H1 (cell line): ENCODE measurements around the gene INPPL1. TPM values are rescaled to one million over a fixed set of nuclear protein-coding genes. Genes with fewer than 3 reads are reported as not detected.

Experiments
- CTCF ChIA-PET: fragments of 300-600 bp; sonication (Branson Sonifier 250); formaldehyde crosslinking; loops from one replicate; lab custom pipeline; 2021; ENCODE audit not compliant: partially characterized antibody; lab: Charles Lee
- POLR2A ChIA-PET: fragments of 300-600 bp; sonication (Branson Sonifier 250); formaldehyde crosslinking; loops from one replicate; lab custom pipeline; 2021; ENCODE audit warnings: inconsistent platforms; ENCODE audit not compliant: partially characterized antibody; lab: Charles Lee
- DNase-seq, 2 experiments: peaks; one replicate each; pipeline versions ENCODE4 v3.0.0 to v3.0.0-alpha.2; 2010 to 2022; ENCODE audit warnings: low spot score in 2 of 2, low read depth in 1 of 2, mixed read lengths in 1 of 2
- FAIRE-seq: peaks from 2 replicates; lab custom pipeline; 2011; peaks lifted over from hg19 to GRCh38; lab: Jason Lieb, UNC
- H2AFZ ChIP-seq: 2 replicates; pipeline ENCODE4 v1.8.1; 2012; ENCODE audit warnings: low read length, inconsistent platforms
- H2AK5ac ChIP-seq: 2 replicates; pipeline ENCODE4 v1.6.1; 2013; ENCODE audit warnings: low read depth, low read length
- H2BK120ac ChIP-seq: replicated peaks from 2 replicates; pipeline ENCODE3; 2013; ENCODE audit warnings: low read depth, low read length, inconsistent platforms
- H2BK12ac ChIP-seq: 2 replicates; pipeline ENCODE4 v1.6.1; 2013; ENCODE audit warnings: low read depth, low read length
- H2BK15ac ChIP-seq: 2 replicates; pipeline ENCODE4 v1.6.1; 2013; ENCODE audit warnings: low read length
- H2BK20ac ChIP-seq: 2 replicates; pipeline ENCODE4 v1.6.1; 2013; ENCODE audit warnings: low read length
- H2BK5ac ChIP-seq: 2 replicates; pipeline ENCODE4 v1.6.1; 2013; ENCODE audit warnings: low read depth, low read length
- H3K14ac ChIP-seq: 2 replicates; pipeline ENCODE4 v1.6.1; 2013; ENCODE audit warnings: inconsistent platforms; ENCODE audit not compliant: insufficient read length
- H3K18ac ChIP-seq: 2 replicates; pipeline ENCODE4 v1.6.1; 2013; ENCODE audit warnings: low read length; ENCODE audit errors: extremely low read depth
- H3K23ac ChIP-seq: 2 replicates; pipeline ENCODE4 v1.6.1; 2013; ENCODE audit warnings: inconsistent platforms; ENCODE audit not compliant: insufficient read length
- H3K23me2 ChIP-seq: 2 replicates; pipeline ENCODE4 v1.6.1; 2013; ENCODE audit warnings: low read depth, low read length
- H3K27ac ChIP-seq: 2 replicates; pipeline ENCODE4 v1.6.1; 2011; ENCODE audit warnings: low read depth, low read length, inconsistent platforms
- H3K27me3 ChIP-seq, 4 experiments: replicated peaks in 1 of 4; 1 replicate in 1 of 4; 2 replicates in 3 of 4; pipeline versions ENCODE4 v1.6.1 to v1.8.1; 2011 to 2013; ENCODE audit warnings: low read length in 3 of 4, mild to moderate bottlenecking in 3 of 4, inconsistent platforms in 2 of 4, mixed read lengths in 2 of 4, moderate library complexity in 1 of 4; ENCODE audit not compliant: control insufficient read depth in 3 of 4, insufficient read depth in 3 of 4; ENCODE audit errors: extremely low read depth in 1 of 4
- H3K36me3 ChIP-seq, 4 experiments: 2 replicates each; pipeline versions ENCODE4 v1.6.1 to v1.8.1; 2011 to 2013; ENCODE audit warnings: mild to moderate bottlenecking in 4 of 4, low read length in 3 of 4, moderate library complexity in 2 of 4, control low read depth in 1 of 4, inconsistent platforms in 1 of 4; ENCODE audit not compliant: insufficient read depth in 4 of 4, control insufficient read depth in 2 of 4
- H3K4ac ChIP-seq: replicated peaks from 2 replicates; pipeline ENCODE3; 2013; ENCODE audit warnings: low read length, low read depth, mixed read lengths, inconsistent platforms; ENCODE audit not compliant: insufficient read length
- H3K4me1 ChIP-seq, 4 experiments: replicated peaks in 1 of 4; 1 replicate in 1 of 4; 2 replicates in 3 of 4; pipeline versions ENCODE4 v1.6.1 to v1.8.1; 2011 to 2013; ENCODE audit warnings: low read length in 3 of 4, inconsistent platforms in 2 of 4, mixed read lengths in 1 of 4; ENCODE audit not compliant: insufficient read depth in 4 of 4, control insufficient read depth in 3 of 4
- H3K4me2 ChIP-seq, 2 experiments: 2 replicates each; pipeline versions ENCODE4 v1.6.1 to v1.8.1; 2011 to 2013; ENCODE audit warnings: low read depth in 2 of 2, low read length in 2 of 2, control low read depth in 1 of 2, inconsistent platforms in 1 of 2, mild to moderate bottlenecking in 1 of 2; ENCODE audit not compliant: insufficient read depth in 1 of 2
- H3K4me3 ChIP-seq, 4 experiments: fragments of 200-600, 300-600 bp in 1 of 4; sonication (generic), shearing (Covaris generic), sonication (Bioruptor Twin) in 1 of 4; 2 replicates each; pipeline versions ENCODE4 v1.5.1 to v1.8.1; 2011 to 2016; ENCODE audit warnings: low read length in 4 of 4, low read depth in 3 of 4, control low read depth in 2 of 4, inconsistent platforms in 2 of 4, mild to moderate bottlenecking in 2 of 4, mixed read lengths in 1 of 4, moderate library complexity in 1 of 4; ENCODE audit not compliant: insufficient read depth in 2 of 4; ENCODE audit errors: extremely low read depth in 1 of 4
- H3K56ac ChIP-seq: replicated peaks from 2 replicates; pipeline ENCODE3; 2013; ENCODE audit warnings: low read depth, mild to moderate bottlenecking, mixed read lengths, low read length, inconsistent platforms; ENCODE audit not compliant: insufficient read length
- H3K79me1 ChIP-seq: 2 replicates; pipeline ENCODE4 v1.6.1; 2013; ENCODE audit warnings: low read depth, low read length, control low read depth
- H3K79me2 ChIP-seq, 2 experiments: 2 replicates each; pipeline versions ENCODE4 v1.6.1 to v1.8.1; 2012 to 2013; ENCODE audit warnings: low read length in 2 of 2, mild to moderate bottlenecking in 2 of 2, inconsistent platforms in 1 of 2; ENCODE audit not compliant: insufficient read depth in 2 of 2, control insufficient read depth in 1 of 2
- H3K9ac ChIP-seq, 4 experiments: replicated peaks in 1 of 4; 1 replicate in 1 of 4; 2 replicates in 3 of 4; pipeline versions ENCODE4 v1.6.1 to v1.8.1; 2011 to 2013; ENCODE audit warnings: low read depth in 3 of 4, low read length in 3 of 4, control low read depth in 2 of 4, mild to moderate bottlenecking in 2 of 4, moderate library complexity in 2 of 4, inconsistent platforms in 1 of 4; ENCODE audit errors: extremely low read depth in 1 of 4
- H3K9me3 ChIP-seq, 2 experiments: 2 replicates each; pipeline versions ENCODE4 v1.6.1 to v1.8.1; 2012 to 2013; ENCODE audit warnings: mild to moderate bottlenecking in 2 of 2, moderate library complexity in 2 of 2, control low read depth in 1 of 2, inconsistent platforms in 1 of 2, low read depth in 1 of 2, low read length in 1 of 2, mixed read lengths in 1 of 2; ENCODE audit not compliant: insufficient read depth in 2 of 2
- H4K20me1 ChIP-seq, 2 experiments: replicated peaks in 1 of 2; 2 replicates each; pipeline versions ENCODE3 to v1.8.1; 2011 to 2013; ENCODE audit warnings: inconsistent platforms in 2 of 2, low read length in 2 of 2, mild to moderate bottlenecking in 1 of 2; ENCODE audit not compliant: insufficient read depth in 2 of 2, control insufficient read depth in 1 of 2
- H4K5ac ChIP-seq: 2 replicates; pipeline ENCODE4 v1.6.1; 2013; ENCODE audit warnings: low read length, low read depth, mixed read lengths, inconsistent platforms; ENCODE audit not compliant: insufficient read length
- H4K8ac ChIP-seq: 2 replicates; pipeline ENCODE4 v1.8.0; 2013; ENCODE audit warnings: mild to moderate bottlenecking, moderate library complexity, low read length, inconsistent platforms; ENCODE audit not compliant: insufficient read depth; ENCODE audit errors: extremely low read depth
- H4K91ac ChIP-seq: replicated peaks from 2 replicates; pipeline ENCODE3; 2013; ENCODE audit warnings: low read length, mixed read lengths, inconsistent platforms; ENCODE audit not compliant: insufficient read length
- BCL11A ChIP-seq, 2 experiments: IDR thresholded peaks; one replicate each; pipeline ENCODE4 v1.6.1; 2011; ENCODE audit warnings: low read depth in 2 of 2, low read length in 2 of 2, mild to moderate bottlenecking in 2 of 2
- EZH2 ChIP-seq: fragments of 200-600 bp; sonication (generic); IDR thresholded peaks from 2 replicates; pipeline ENCODE4 v1.7.1; 2012; ENCODE audit warnings: low read depth, mild to moderate bottlenecking, moderate library complexity, low read length, inconsistent platforms; ENCODE audit not compliant: severe bottlenecking
- GABPA ChIP-seq: IDR thresholded peaks from 2 replicates; pipeline ENCODE4 v1.6.1; 2011; ENCODE audit warnings: mild to moderate bottlenecking, low read length, moderate library complexity, borderline replicate concordance; ENCODE audit not compliant: insufficient read depth
- PHF8 ChIP-seq: fragments of 200-600 bp; sonication (generic); conservative IDR thresholded peaks from 2 replicates; pipeline ENCODE4 v1.7.1; 2012; ENCODE audit warnings: low read depth, mild to moderate bottlenecking, inconsistent platforms, low read length, moderate library complexity
- RAD21 ChIP-seq, 2 experiments: IDR thresholded peaks in 1 of 2; conservative IDR thresholded peaks in 1 of 2; 2 replicates each; pipeline ENCODE4 v1.6.1; 2011; ENCODE audit warnings: low read depth in 2 of 2, low read length in 2 of 2, improper control_type of control experiment in 1 of 2, inconsistent platforms in 1 of 2, mild to moderate bottlenecking in 1 of 2, moderate library complexity in 1 of 2
- TBP ChIP-seq: IDR thresholded peaks from 2 replicates; pipeline ENCODE4 v1.6.1; 2011; ENCODE audit warnings: low read depth, low read length, improper control_type of control experiment
- YY1 ChIP-seq: IDR thresholded peaks from 2 replicates; pipeline ENCODE4 v1.6.1; 2011; ENCODE audit warnings: low read depth, mild to moderate bottlenecking, low read length
- WGBS, 2 experiments: shearing (Covaris generic) in 1 of 2; methylation state at CpG; one replicate each; pipeline versions ENCODE4 v1.1.6 to v1.1.7; 2013 to 2015; ENCODE audit warnings: low lambda C conversion rate in 2 of 2, mixed read lengths in 2 of 2, inconsistent platforms in 1 of 2, low coverage in 1 of 2, missing lambda C conversion rate in 1 of 2; ENCODE audit not compliant: insufficient replicate concordance in 2 of 2, insufficient coverage in 1 of 2, insufficient read length in 1 of 2; ENCODE audit errors: extremely low coverage in 1 of 2, missing lambda C conversion rate in 1 of 2; 5-methylcytosine and 5-hydroxymethylcytosine counted together
- polyA plus RNA-seq, 7 experiments: library from polyadenylated mRNA; depleted of rRNA in 3 of 7; stranded (reverse) in 5 of 7; unstranded in 2 of 7; fragments of >200 nt in 5 of 7; fragments of 200-250 nt in 2 of 7; gene quantifications; 1 replicate in 5 of 7; 2 replicates in 1 of 7; 4 replicates in 1 of 7; pipeline versions ENCODE4 v1.2.1 to v1.2.3, GENCODE V29; 2011 to 2013; ENCODE audit warnings: missing spikeins in 2 of 7, mixed read lengths in 2 of 7
- total RNA-seq: library from RNA; stranded (reverse); fragmentation: NEBNext Ultra II Directional; extraction: Animal tissue kit (Norgen Biotek cat#: 25700); gene quantifications from 2 replicates; pipeline ENCODE4 v1.2.1, GENCODE V29; 2021

INPPL1 gene
- total and polyA plus RNA-seq, 2 of the 8 experiments (the other 6 are each of a cell fraction or from before 2014, with no cell fraction given), result 54.5 to 79.5 TPM

- FAIRE-seq (no peak), DNase-seq (peak in 1 of 2 experiments; percentile 82)
- no peak within 1 kb of the TSS for H2BK20ac ChIP-seq
- no peak within 1 kb of the TSS for H4K8ac ChIP-seq
- H3K79me1 ChIP-seq, result no peaks in the 10 kb centered on the region
- no peak within 1 kb of the TSS for H4K91ac ChIP-seq
- TF ChIP-seq TBP, result 0 out of 2 replicates have a peak, but pooled peaks have one; percentile 36
- TF ChIP-seq YY1, result no peak
- TF ChIP-seq RAD21 (IDR thresholded peaks at IDR 0.05 in 1 of 2, conservative IDR thresholded peaks at IDR 0.05 in 1 of 2; ENCODE audit: low read depth in 2 of 2, low read length in 2 of 2), result no peak
- no peak for TF ChIP-seq BCL11A (IDR thresholded peaks at IDR 0.05; ENCODE audit: low read depth in 2 of 2, low read length in 2 of 2)
- TF ChIP-seq GABPA, result no peak
- TF ChIP-seq EZH2, result no peak
- peak; percentile 10; the same call in 1 of the 2 replicates for TF ChIP-seq PHF8
- H3K18ac ChIP-seq, result peak within 1 kb of the TSS; percentile 71; the same call in 1 of the 2 replicates
- H3K9me3 ChIP-seq, result no peaks in the 10 kb centered on the region; a peak in 1 of 4 replicates
- H3K9ac ChIP-seq, result no peak within 1 kb of the TSS; a peak in 1 of 7 replicates
- no peak within 1 kb of the TSS for H2BK5ac ChIP-seq
- H3K4me1 ChIP-seq, result peaks cover 2 to 30% (median 15%) of the 10 kb centered on the region in 4 experiments
- H3K23me2 ChIP-seq, result peaks cover 18% of the 10 kb centered on the region; the same call in 1 of the 2 replicates
- no peak within 1 kb of the TSS for H3K27ac ChIP-seq
- ChIA-PET CTCF (interaction anchor here (10.0 kb wide), 1 partner anchor 187 kb away, joined by 101 read pairs; the partner anchor contains the start of gene CLPB), POLR2A (interaction anchor here (1.3 to 2.8 kb wide), 3 partner anchors 19 to 150 kb away, joined by 3 to 15 read pairs (median 9); partner anchors contain the start of gene INPPL1)
- peak within 1 kb of the TSS; percentile 53 to 87 (median 58) for H3K4me3 ChIP-seq
- peaks cover 72 to 91% (median 87%) of the 10 kb centered on the region in 4 experiments for H3K27me3 ChIP-seq
- H4K20me1 ChIP-seq, result peaks cover 4 to 6% of the 10 kb centered on the region in 2 experiments
- H2AFZ ChIP-seq, result peak within 1 kb of the TSS; percentile 88
- H3K14ac ChIP-seq, result no peak within 1 kb of the TSS
- H2BK15ac ChIP-seq, result 0 out of 2 replicates have a peak within 1 kb of the TSS, but pooled peaks have one; percentile 1
- peaks cover 0 to 3% (median 0%) of the 10 kb centered on the region in 4 experiments; a peak in 1 of 8 replicates for H3K36me3 ChIP-seq
- no peak within 1 kb of the TSS for H2BK120ac ChIP-seq
- H3K23ac ChIP-seq, result no peak within 1 kb of the TSS
- no peak within 1 kb of the TSS for H2AK5ac ChIP-seq
- peak within 1 kb of the TSS; percentile 95 to 98 for H3K4me2 ChIP-seq
- WGBS, 2 experiments, result no CpG with 5 or more reads among the region's 37 CpGs
- peak within 1 kb of the TSS; percentile 85; the same call in 1 of the 2 replicates for H2BK12ac ChIP-seq
- H3K79me2 ChIP-seq, result no peaks in the 10 kb centered on the region
- H3K56ac ChIP-seq, result no peak within 1 kb of the TSS
- no peak within 1 kb of the TSS for H3K4ac ChIP-seq
- no peak within 1 kb of the TSS for H4K5ac ChIP-seq
These were observed 19.4 kb downstream of the INPPL1 start, which contains the start of gene PHOX2A for GRCh38 chr11:72244060-72244360. Gene PHOX2A, minus strand, starts transcription at chr11:72244176. Its CDS starts 172 bp downstream, at chr11:72244004.
